ENCODE data around the gene GLRA3.

Gene GLRA3

DNA sequence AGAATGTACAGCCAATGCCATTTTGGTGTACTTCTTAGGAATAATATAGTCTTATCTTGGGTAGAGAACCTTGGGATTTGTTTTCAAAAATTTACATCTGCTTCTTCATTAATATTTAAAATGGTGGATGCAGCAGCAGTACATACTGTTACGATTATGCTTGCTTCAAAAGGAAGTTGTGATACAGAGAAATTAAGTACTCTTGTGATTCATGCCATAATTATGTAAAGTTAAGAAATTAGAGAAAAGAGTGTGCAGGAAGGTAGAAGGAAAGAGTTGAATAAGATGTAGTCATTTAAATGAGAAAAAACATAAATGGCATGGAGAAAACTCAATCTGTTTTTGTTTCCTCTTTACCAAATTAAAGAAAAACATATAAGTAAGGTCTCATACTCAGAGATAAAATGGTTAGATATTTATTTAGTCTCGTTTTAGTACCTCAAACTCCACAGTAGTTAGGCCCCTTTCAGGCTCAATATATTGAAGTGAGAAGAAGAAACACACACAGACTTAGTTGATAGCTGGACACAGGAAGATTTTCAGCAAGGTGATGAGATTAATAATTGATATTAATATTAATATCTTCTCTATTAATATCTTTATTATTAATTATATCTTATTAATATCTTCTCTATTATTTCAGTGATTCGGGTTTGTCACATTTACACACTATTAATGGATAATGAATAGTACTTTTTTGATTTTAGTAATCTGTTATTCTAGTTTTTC, 236.6 kb downstream of the GLRA3 start:
- FAIRE-seq: no peak

DNA sequence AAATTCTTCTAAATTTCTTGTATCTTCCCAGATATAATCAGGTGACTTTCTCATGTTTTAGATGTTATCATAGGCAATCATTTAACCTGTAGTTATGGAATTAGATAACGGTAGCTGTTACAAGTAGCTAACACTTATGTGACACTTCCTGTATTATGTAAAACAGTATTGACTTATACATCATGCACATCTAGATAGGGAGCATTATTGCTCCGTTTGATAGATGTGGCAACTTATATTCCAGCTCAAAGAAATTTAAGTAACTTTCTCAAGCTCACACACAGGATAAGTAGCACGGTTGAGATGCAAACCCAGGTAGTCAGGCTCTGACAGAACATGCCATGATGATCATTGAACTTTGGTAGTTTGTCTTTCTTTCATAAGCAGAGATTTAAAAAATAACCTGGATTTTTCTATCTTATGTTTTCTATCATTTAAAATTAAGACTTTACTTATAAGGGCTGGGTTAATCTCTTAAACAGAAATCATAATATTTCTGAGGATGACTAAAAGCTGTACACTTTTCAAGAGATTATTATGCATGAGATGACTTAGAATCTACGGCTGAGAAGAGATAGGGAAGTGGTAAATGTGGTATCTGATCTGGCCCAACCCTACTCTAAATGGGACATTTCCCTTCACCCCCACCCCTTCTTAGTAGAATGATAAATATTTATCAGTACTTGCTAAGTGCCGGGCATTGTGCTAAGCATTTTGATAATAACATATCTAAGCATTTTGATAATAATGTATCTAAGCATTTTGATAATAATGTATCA, 237.6 kb downstream of the GLRA3 start:
- no peak for FAIRE-seq

DNA sequence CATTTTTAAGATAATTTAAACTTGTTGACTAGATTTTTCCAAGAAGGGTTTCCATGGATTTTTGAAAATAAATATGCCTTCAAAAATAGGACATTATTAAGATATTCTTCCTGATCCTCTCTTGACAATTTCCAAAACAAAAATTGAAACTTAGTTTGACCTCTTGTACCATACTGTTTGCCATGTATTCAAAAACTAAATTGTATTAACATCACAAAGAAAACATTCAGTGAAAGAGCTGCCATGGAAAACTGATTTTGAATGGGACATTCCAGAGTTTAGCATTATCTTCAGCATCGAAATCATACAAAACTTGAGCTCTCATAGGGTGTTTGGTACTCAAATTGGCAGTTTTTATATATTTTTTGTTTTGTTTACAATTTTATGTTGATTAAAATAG, 238.7 kb downstream of the GLRA3 start:
- FAIRE-seq: no peak
